GM21529 (cell line): ENCODE results near the gene IGFALS.

ENCODE experiments used
- ATAC-seq: cut with Tn5 transposase; IDR thresholded peaks from one replicate; pipeline ENCODE4 v1.9.1; 2021; ENCODE audit not compliant: unreplicated experiment

IGFALS gene

DNA sequence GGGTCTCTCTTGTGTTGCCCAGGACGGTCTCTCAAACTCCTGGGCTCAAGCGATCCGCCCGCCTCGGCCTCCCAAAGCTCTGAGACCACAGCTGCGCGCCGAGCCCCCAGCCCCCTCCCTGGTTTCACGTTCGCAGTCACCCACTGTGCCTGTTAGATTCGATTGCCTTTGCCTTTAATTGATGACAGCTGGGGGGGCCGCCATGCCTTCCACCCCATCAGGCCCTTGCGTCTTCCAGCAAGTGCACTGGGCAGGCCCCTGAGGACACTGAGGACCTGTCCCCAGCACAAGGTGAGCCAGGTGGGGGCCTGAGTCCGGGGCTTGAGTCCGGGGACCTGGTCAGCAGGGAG lies 3.3 kb downstream of the IGFALS start:
- ATAC-seq = no peak

- no peak for ATAC-seq
Observed at GRCh38 chr16:1789643-1790045, 3.9 kb downstream of the IGFALS start.

GRCh38 chr16:1788708-1789100 lies 4.8 kb downstream of the IGFALS start:
- no peak for ATAC-seq

- ATAC-seq = no peak
Observed at GRCh38 chr16:1788095-1788707, 5.3 kb downstream of the IGFALS start.

DNA sequence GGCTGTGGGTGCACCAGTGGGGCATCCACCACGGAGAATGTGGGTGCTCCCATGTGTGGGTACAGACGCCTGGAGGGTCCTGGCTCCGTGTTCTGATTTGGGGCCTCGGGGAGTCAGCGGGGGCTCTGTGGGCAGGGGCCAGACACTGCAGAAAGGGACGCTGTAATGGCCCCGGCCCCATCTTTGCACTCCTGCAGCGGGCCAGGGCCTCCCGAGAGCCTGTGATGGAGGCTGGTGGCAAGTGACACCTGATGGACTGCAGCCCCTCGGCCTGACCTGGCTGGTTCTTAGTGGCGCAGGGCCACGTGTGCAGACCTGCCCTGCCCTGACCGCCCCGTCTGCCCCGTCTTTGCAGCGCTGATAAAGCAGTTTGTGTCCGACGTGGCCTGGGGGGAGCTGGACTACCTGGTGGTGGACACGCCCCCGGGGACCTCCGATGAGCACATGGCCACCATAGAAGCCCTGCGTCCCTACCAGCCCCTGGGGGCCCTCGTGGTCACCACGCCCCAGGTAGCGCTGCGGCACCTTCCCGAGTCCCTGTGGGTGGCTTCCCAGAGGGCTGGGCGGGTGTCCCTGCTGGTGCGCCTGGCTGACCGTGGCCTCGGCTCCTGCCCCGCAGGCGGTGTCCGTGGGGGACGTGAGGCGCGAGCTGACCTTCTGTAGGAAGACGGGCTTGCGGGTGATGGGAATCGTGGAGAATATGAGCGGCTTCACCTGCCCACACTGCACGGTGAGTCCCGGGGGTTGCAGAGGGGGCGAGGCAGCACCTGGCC lies 6.0 kb downstream of the IGFALS start:
- no peak for ATAC-seq

GRCh38 chr16:1787056-1787321 lies 6.5 kb downstream of the IGFALS start:
- ATAC-seq = no peak

DNA sequence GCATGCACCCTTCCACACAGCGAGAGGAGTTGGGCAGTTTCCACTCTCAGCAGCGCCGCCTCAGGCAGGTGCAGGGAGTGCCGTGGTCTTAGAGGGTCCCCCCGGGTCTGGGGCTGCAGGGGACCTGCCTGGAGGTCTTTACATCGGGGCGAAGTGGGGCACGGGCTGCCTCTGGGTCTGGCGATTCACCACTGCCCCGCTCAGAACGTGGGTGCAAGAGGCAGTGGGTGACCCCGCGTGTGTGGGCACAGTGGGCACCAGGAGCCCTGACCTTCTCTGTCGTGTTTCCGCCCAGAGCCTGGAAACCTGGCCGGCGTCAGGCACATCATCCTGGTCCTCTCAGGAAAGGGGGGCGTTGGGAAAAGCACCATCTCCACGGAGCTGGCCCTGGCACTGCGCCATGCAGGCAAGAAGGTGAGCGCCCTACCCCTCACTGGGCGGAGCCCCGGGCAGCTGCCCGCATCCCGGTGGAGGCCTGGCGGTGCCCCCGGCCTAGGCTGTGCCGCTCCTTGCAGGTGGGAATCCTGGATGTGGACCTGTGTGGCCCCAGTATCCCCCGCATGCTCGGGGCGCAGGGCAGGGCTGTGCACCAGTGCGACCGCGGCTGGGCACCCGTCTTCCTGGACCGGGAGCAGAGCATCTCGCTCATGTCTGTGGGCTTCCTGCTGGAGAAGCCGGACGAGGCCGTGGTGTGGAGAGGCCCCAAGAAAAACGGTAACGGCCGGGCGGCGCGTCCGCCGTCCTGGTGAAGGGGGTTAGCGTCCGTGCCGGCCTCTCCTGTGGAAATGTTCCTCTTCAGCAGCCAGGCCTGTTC lies 7.1 kb downstream of the IGFALS start:
- ATAC-seq = no peak

DNA sequence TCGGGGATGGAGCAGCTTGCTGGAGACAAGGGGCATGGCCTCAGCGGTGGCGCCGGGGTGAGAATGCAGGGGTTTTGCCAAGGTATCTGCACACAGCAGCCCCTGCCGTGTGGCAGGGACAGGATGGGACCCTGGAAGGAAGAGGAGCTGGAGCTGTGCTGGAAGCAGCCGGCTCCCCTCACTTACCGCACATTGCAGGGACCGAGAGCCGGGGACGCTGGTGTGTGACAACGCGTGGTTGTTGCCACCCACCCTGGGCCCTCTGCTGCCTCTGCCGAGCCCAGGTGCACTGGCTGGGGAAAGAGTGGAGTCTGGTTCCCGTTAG lies 7.7 kb downstream of the IGFALS start:
- ATAC-seq = no peak

- no peak for ATAC-seq
Observed at GRCh38 chr16:1784977-1785845, 8.3 kb downstream of the IGFALS start.

GRCh38 chr16:1782408-1783264 lies 10.9 kb downstream of the IGFALS start, which contains the start of the genes NUBP2 and SPSB3:
Gene NUBP2, plus strand, starts transcription at chr16:1782960. Its CDS starts 61 bp downstream, at chr16:1783021.
Gene SPSB3, minus strand, starts transcription at chr16:1782571. Its CDS starts 1,088 bp downstream, at chr16:1781483.
- peak; percentile 86 for ATAC-seq

- ATAC-seq = peak; percentile 5
Observed at GRCh38 chr16:1781758-1782407, 11.6 kb downstream of the IGFALS start.

- ATAC-seq = no peak
Observed at GRCh38 chr16:1781254-1781653, 12.3 kb downstream of the IGFALS start.

DNA sequence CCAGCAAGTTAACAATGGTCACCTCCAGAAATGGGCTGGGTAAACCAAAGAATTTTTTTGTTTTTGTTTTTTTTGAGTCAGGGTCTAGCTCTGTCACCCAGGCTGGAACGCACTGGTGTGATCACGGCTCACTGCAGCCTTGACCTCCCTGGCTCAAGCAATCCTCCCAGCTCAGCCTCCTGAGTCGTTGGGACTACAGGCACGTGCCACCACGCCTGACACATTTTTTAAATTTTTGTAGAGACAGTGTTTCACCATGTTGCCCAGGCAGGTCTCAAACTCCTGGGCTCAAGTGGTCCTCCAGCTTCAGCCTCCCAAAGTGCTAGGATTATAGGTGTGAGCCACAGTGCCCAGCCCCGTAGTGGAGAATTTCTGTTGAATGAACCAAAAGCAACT lies 12.8 kb downstream of the IGFALS start:
- ATAC-seq = no peak

DNA sequence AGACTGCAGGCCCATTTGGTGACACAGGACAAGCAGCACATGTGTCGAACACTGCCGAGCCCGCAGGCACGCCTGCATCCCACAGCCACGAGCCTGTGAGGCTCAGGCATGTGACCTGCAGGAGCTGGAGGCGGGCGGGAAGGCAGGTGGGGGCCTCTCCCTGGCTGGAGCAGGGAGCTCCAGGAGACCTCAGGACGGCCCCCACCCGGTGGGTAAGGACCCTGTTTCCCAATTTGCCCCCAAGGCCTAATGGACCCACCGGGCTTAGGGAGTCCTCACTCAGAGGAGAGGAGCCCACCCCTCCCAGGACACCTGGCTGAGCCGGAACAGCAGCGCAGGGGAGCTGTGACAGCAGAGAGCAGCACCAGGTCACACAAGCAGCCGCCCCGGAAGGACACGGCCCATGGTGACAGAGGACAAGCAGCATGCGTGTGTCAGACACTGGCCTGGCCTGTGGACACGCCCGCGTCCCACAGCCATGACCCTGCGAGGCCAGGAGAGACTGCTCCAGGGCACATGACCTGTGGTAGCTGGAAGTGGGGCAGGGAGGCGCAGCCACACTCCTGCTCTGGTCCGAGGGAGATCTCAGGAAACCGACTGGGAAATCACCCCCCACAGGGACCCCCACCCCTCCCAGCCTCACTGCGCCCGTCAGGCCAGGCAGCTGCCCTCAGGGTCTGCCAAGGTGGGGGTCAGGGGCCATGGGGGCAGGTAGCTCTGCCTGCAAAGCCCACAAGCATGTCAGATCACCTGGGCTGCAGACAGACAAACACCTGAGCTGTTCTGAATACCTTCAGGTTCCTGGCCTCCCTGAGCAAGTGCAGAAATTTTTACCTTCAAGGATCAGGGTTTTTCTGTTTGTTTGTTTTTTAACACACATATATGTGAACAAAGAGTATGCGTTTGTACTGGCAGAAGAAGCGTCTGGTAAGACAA lies 13.5 kb downstream of the IGFALS start:
- no peak for ATAC-seq

DNA sequence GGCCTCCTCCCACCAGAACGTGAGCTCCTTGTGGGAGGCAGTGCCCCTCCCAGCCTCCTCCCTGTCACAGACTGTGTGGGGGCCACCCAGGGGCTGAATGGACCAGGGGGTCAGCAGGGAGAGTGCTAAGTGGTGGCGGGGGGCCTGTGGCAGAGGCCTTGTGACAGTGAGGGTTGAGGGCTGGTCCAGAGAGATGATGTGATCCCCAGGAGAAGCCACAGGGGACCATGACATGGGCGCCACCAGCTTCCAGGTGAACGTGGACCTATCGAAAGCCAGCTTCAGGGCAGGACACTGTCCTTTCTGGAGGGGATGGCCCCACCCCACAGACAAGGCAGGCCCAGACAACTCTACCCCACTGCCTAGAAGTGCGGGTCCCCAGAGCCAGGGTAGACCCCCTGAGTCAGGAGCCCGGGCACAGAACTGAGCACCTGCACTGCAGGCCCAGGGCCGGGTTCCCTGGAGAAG lies 14.2 kb downstream of the IGFALS start:
- no peak for ATAC-seq

GRCh38 chr16:1778200-1779179 lies 15.0 kb downstream of the IGFALS start:
- no peak for ATAC-seq
